ENCODE data around the gene EDEM1.
"Not testable (repeated sequence)": the region's sequence is repeated elsewhere in the genome, so short reads cannot be mapped to it uniquely, and the experiment has no call there.

The EDEM1 gene

GRCh38 chr3:5179036-5179435, 8.5 kb upstream of the EDEM1 start:
- DNase-seq: not testable (repeated sequence)

GRCh38 chr3:5181469-5182141, 5.9 kb upstream of the EDEM1 start:
- no peak for DNase-seq

GRCh38 chr3:5183714-5184113, 3.8 kb upstream of the EDEM1 start:
- DNase-seq: not testable (repeated sequence)

- no peak for DNase-seq
Observed at GRCh38 chr3:5184499-5184898, 3.0 kb upstream of the EDEM1 start.

- DNase-seq: no peak
Observed at GRCh38 chr3:5185093-5185673, 2.3 kb upstream of the EDEM1 start.

DNA sequence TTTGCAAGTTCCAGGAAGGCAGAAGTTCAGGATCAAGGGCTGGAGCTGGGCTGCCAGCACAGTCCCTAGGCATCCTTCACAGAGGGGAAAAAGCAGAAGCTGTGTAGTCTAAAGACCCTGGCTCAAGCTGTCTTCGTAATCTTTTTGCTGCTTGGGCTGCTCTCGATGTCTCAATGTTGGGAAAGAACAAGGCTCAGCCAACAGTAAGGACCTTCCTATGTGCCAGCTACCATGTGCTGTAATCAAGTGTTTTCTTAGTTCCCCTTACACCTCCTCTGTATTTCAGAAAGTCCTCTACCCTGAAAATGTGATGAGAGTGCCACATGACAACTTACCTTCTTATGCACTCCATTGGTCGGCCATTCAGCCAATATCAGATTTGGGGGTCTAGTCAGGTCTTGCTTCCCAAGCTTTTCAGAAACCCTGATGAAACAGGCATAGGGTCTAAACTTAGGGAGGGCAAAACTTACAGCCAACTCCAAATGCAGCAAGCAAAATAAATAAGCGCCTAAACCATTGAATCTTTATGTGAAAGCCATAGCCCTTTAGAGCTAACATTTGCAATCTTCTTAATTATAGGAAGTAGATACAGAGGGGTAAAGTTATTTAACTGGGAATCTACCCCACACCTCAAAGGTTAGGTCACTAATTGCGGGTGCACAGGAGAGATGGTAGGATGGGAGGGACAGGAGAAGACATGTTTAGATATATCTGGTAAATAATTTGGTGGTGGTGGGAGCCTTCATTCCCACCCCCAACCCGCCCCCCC, 1.2 kb upstream of the EDEM1 start:
- DNase-seq: no peak

- DNase-seq: peak; percentile 31
Observed at GRCh38 chr3:5186858-5187155, 700 bp upstream of the EDEM1 start.

GRCh38 chr3:5187920-5188418, 462 bp downstream of the EDEM1 start:
- no peak for DNase-seq

DNA sequence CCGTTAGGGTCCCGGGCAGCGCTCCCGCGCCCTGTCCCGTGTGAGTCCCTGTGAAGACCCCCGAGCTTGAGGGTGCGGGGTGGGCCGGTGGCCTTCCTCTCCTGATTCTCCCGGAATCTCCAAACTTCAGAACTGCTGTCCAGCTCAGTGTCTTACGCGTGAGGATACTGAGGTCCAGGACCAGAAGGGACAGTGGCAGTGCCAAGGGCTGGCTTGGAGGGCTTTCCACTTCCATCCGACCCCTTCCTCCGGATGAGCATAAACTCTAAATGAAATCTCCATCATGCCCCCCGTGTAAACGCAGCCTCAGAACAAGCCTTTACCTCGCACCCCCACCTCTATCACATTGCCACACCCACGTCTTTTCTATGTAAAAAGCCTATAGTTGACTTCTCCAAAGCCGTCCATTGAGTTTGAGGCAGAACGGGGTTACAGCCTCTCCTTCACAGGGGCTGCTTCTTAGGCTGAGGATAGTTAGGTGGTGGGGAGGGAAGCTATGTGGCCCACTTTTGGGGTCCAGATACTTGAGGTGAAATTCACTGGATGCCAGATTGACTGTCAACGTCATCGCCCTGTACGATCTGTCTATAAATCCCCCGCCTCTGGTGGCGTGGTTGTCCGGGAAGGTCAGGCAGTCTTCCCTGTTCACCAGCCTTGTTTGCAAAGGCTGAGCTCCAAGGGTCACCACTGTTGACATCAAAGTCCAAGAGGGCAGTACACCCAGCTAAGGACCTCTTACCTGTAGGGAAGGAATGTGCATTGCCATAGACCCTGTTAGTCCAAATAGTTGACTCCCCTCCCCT, 1.1 kb downstream of the EDEM1 start:
- DNase-seq: peak; percentile 20

- no peak for DNase-seq
Observed at GRCh38 chr3:5190147-5190791, 2.8 kb downstream of the EDEM1 start.

DNA sequence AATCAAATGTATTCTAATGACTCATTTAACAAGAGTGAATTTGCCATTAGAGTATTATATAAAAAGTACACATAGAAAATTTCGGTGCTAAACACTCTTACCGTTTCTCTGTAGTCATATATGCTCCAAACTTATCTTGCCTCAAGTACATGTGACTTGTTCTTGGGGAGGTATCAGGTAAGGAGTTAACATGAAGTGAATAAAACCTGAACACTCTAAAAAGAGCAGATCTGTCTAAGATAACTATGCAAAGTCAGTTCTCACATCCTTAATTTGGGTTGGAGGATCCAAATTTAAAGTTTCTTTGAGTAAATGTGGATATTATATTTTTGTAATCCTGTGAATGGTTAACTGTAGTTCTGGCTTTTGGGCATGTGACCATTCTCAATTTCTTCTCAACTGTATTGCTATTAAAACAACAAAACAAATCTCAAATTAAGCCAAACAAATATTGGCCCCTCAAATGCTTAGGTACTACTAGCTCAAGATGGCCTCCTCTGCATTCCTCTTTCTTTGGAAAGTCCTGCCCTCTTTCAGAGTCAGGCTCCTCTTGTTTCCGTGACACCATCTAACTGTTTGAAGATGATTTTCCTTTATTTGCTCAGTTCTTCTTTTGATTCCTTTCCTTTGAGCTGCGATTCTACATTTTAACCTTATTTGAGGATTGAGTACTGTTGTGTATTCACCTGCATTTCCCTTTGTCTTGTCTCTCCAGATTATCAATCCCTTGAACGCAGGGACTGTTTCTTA, 4.2 kb downstream of the EDEM1 start:
- no peak for DNase-seq

DNA sequence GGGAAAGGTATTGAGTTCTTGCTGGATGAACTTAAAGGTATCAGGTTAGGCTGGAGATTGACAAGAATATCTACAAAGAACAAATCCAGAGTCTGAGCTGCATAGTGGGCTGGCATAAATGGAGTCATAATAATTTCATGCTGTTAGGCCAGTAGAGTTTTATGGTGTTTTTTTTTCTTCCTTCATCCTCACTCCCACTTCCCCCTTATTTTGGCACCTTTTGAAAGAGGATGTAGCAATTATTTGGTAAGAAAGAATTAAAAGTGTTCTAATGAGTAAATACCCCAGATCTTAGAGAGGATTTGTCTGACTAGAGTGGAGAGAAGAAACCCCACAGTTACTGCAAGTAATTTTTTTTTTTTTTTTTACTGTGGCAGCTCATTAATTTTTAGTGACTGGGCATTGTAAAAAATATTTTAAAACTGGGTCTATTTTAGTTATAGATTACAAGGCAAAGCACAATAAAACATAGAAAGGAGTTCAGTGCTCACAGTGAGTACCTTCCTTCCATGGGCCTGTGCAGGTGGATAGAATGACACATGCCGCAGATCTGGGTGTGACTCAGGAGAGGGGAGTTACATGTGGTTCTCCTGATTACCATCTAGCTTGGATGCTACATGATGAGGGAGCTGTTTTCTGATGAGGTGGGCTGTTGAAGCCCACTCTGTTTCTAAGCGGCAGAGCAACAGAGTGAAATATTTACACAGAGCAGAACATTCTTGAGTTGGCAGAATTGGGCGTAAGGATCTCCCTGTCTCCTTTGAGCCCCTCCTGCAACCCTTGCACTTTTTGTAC, 5.3 kb downstream of the EDEM1 start:
- no peak for DNase-seq

DNA sequence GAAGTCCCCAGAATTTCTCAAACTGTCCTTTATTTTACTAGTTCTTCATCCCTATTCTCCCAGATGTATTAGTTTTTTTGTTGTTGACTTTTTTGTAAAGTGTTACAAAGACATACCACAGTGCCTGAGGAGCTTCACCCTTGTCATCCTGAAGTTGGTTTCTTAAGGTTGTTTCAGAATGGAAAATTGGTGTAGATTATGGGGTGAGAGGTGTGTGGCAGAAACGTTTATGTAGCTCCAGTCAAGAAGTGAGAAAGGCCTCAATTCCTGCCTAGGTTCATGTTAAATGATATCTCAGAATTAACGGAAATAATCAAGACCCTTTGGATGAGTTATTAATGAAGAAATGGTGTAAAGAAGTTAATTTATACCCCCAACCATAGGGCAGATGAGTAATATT, 6.8 kb downstream of the EDEM1 start:
- no peak for DNase-seq

DNA sequence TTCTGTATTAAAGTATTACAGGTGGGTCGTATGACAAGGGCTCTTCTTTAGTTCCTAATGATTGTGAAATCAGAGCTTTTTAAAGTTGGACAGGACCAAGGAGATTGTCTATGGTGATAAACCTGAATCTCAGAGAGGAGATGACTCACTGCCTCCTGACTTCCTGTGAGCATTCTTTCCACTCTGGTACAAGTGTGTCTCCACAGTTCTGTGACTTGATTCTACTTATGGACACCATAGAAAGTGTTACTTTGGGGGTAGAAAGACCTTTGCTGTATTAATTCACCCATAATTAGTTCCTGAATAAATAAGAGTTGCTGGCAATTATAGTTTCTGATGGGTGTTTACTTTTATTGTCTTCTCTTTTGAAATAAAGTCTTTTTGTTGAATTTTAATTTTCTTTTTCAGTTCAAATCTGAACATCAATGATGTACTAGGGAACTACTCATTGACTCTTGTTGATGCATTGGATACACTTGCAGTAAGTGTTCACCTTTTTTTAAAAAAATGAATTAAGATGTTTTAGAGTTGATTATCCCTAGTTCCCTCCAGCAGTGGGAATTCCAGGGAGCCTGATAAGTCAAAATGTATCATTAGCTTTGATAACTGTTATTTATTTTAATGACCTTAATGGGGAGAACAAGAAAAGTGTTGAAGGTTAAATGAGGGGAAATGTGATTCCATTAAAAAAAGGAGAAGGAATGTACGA, 7.4 kb downstream of the EDEM1 start:
- peak; percentile 74 for DNase-seq

DNA sequence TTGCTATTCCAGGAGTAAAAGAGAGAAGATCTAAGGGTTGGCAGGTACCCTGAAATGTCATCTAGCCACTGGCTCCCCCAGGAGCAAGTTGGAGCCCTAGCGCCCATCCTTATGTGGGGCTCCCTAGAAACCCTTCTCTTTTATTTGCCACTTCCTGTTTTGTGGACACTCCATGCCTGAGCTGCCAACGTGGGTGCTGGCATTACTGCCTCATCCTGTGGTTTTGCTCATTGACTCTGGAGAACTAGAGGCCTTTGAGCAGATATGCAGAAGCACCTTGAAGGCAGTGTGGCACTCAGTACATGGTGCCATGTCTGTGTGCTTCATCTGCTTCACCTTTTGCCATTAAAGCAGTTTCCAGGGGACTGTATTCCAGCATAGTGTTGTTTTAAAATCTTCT, 8.1 kb downstream of the EDEM1 start:
- no peak for DNase-seq

- peak; percentile 69 for DNase-seq
Observed at GRCh38 chr3:5197022-5197421, 9.5 kb downstream of the EDEM1 start.

GRCh38 chr3:5197470-5198312, 10.2 kb downstream of the EDEM1 start:
- peak; percentile 81 for DNase-seq

- no peak for DNase-seq
Observed at GRCh38 chr3:5198313-5198677, 10.8 kb downstream of the EDEM1 start.

DNA sequence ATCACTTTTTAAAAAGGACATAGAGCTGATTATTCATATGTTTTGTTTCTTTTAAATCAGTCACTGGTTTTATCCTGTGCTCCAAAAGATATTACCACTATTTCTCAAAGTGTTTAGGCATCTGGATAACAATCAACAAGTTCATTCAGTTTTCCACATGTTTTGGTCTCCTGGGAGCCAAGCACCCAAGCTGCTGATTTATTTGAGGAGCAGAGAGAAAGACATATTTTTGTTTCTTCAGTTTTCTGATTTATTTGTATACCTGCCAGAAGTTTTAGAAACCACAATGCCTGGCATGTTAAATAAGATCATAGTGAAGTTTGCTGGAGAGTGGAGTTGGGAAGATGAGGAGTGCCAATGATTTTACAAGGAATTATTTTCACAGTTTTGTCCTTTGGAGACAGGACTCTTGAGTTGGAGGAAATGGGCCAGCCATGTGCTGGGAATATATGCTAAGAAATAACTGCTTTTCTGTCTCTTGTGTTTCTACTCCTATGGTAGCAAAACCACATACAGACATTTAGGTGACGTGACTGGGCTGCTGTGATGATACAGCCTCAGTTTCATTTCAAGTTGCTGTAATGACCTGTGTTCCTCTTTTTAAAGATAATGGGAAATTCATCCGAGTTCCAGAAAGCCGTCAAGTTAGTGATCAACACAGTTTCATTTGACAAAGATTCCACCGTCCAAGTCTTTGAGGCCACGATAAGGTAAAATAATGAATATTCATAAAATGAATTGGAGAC, 11.7 kb downstream of the EDEM1 start:
- DNase-seq: peak; percentile 26

All from fibroblast of upper back skin (primary cell).